ENCODE results near the gene C1QC.

DNA sequence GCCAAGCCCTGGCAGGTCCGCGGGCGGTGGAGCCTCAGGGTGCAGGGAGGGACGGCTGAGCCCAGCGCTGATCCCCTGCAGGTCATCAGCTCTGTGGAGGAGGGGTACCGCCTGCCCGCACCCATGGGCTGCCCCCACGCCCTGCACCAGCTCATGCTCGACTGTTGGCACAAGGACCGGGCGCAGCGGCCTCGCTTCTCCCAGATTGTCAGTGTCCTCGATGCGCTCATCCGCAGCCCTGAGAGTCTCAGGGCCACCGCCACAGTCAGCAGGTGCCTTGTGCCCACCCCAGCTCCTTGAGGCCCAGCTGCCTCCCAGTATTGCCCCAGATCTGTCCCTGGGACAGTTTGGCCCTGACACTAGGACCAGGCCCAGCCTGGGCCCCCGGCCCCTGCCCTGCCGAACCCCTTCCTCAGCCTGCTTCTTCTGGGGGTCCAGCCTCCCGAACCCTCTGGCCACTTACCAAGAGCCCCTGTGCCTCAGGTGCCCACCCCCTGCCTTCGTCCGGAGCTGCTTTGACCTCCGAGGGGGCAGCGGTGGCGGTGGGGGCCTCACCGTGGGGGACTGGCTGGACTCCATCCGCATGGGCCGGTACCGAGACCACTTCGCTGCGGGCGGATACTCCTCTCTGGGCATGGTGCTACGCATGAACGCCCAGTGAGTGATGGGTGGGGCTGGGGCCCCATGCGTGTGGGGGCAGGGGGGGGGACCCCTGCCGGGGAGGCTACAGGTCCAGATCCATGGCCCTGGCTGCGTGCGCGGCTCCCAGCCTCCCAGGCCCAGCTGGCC is 42.4 kb upstream of the C1QC start:
- no peak for TF ChIP-seq GATA2 (IDR thresholded peaks at IDR 0.05; ENCODE audit: low read depth, low read length)
- no peak for TF ChIP-seq GATA3 (IDR thresholded peaks at IDR 0.05; ENCODE audit: low read depth, low read length)

Measured in SH-SY5Y (cell line).